HG03342 (cell line): Measurements from ENCODE around the gene FNBP1.

ENCODE experiments used
- ATAC-seq: cut with Tn5 transposase; IDR thresholded peaks from one replicate; pipeline ENCODE4 v1.9.1; 2021; ENCODE audit warnings: mild to moderate bottlenecking, moderate library complexity; ENCODE audit not compliant: unreplicated experiment

FNBP1 gene

GRCh38 chr9:130042885-130043653 is at the start of gene FNBP1:
TSS of gene FNBP1 (minus strand) at chr9:130043189. CDS start at chr9:130042975, 214 bp downstream.
- peak; percentile 27 for ATAC-seq

- no peak for ATAC-seq
Observed at GRCh38 chr9:130090915-130091314, 47.9 kb upstream of the FNBP1 start.

GRCh38 chr9:130089141-130089540 is 46.2 kb upstream of the FNBP1 start:
- ATAC-seq, result no peak

GRCh38 chr9:130088051-130088450 is 45.1 kb upstream of the FNBP1 start:
- no peak for ATAC-seq

- ATAC-seq, result no peak
Observed at GRCh38 chr9:130084337-130084736, 41.3 kb upstream of the FNBP1 start.

- no peak for ATAC-seq
Observed at GRCh38 chr9:130078547-130078946, 35.6 kb upstream of the FNBP1 start.

- ATAC-seq, result no peak
Observed at GRCh38 chr9:130073373-130073772, 30.4 kb upstream of the FNBP1 start.

GRCh38 chr9:130072515-130073235 is 29.7 kb upstream of the FNBP1 start:
- no peak for ATAC-seq

- no peak for ATAC-seq
Observed at GRCh38 chr9:130069048-130069447, 26.1 kb upstream of the FNBP1 start.

- ATAC-seq, result no peak
Observed at GRCh38 chr9:130064621-130065020, 21.6 kb upstream of the FNBP1 start.

GRCh38 chr9:130062750-130063149 is 19.8 kb upstream of the FNBP1 start:
- no peak for ATAC-seq

- ATAC-seq, result no peak
Observed at GRCh38 chr9:130060296-130060695, 17.3 kb upstream of the FNBP1 start.

GRCh38 chr9:130058887-130059286 is 15.9 kb upstream of the FNBP1 start:
- no peak for ATAC-seq

- no peak for ATAC-seq
Observed at GRCh38 chr9:130058154-130058553, 15.2 kb upstream of the FNBP1 start.

GRCh38 chr9:130054820-130055219 is 11.8 kb upstream of the FNBP1 start:
- ATAC-seq, result no peak

GRCh38 chr9:130054325-130054786 is 11.4 kb upstream of the FNBP1 start:
- no peak for ATAC-seq

- peak; percentile 76 for ATAC-seq
Observed at GRCh38 chr9:130053504-130054324, 10.7 kb upstream of the FNBP1 start, which contains the start of gene GPR107. TSS of gene GPR107 (plus strand) at chr9:130053906. CDS start at chr9:130053933, 27 bp downstream.

GRCh38 chr9:130053109-130053503 is 10.1 kb upstream of the FNBP1 start:
- no peak for ATAC-seq

- ATAC-seq, result no peak
Observed at GRCh38 chr9:130051855-130052254, 8.9 kb upstream of the FNBP1 start.

- ATAC-seq, result no peak
Observed at GRCh38 chr9:130050462-130050861, 7.5 kb upstream of the FNBP1 start.
